Measurements from ENCODE around the gene GRIFIN. TPM values are rescaled to one million over a fixed set of nuclear protein-coding genes. Genes with fewer than 3 reads are reported as not detected.
A peak's percentile ranks its signal among the peaks of the same experiment; 100 is the strongest.

GRIFIN gene
- total RNA-seq, 1 donor from 2014 or later: not detected

GRCh38 chr7:2477447-2478398, 1.5 kb upstream of the GRIFIN start:
- no peak for DNase-seq (ENCODE audit: low read depth)
- peaks cover 23% of the 10 kb centered on the region for H3K27me3 ChIP-seq (ENCODE audit: control insufficient read depth, insufficient read depth, low read length)
- no peaks in the 10 kb centered on the region for H3K36me3 ChIP-seq (ENCODE audit: control insufficient read depth, insufficient read depth, low read length)
- no peak overlapping the region for H3K4me3 ChIP-seq (ENCODE audit: low read depth, low read length)
- peak; percentile 90 for TF ChIP-seq CTCF (IDR thresholded peaks at IDR 0.05; ENCODE audit: insufficient read depth, low read length, poor library complexity, severe bottlenecking)

GRCh38 chr7:2476776-2477446, 713 bp upstream of the GRIFIN start:
- DNase-seq (ENCODE audit: low read depth): no peak
- Histone ChIP-seq H3K36me3 (ENCODE audit: control insufficient read depth, insufficient read depth, low read length) (no peaks in the 10 kb centered on the region), H3K27me3 (ENCODE audit: control insufficient read depth, insufficient read depth, low read length) (peaks cover 23% of the 10 kb centered on the region), H3K4me3 (ENCODE audit: low read depth, low read length) (no peak overlapping the region)
- no peak for TF ChIP-seq CTCF (IDR thresholded peaks at IDR 0.05; ENCODE audit: insufficient read depth, low read length, poor library complexity, severe bottlenecking)

GRCh38 chr7:2475678-2476015, 551 bp downstream of the GRIFIN start:
- H3K36me3 ChIP-seq (ENCODE audit: control insufficient read depth, insufficient read depth, low read length): no peaks in the 10 kb centered on the region
- H3K4me3 ChIP-seq (ENCODE audit: low read depth, low read length): no peak overlapping the region
- no peak for TF ChIP-seq CTCF (IDR thresholded peaks at IDR 0.05; ENCODE audit: insufficient read depth, low read length, poor library complexity, severe bottlenecking)
- DNase-seq (ENCODE audit: low read depth): no peak
- peaks cover 25% of the 10 kb centered on the region for H3K27me3 ChIP-seq (ENCODE audit: control insufficient read depth, insufficient read depth, low read length)

GRCh38 chr7:2474813-2475677, 1.2 kb downstream of the GRIFIN start:
- TF ChIP-seq CTCF (IDR thresholded peaks at IDR 0.05; ENCODE audit: insufficient read depth, low read length, poor library complexity, severe bottlenecking): no peak
- DNase-seq (ENCODE audit: low read depth): no peak

GRCh38 chr7:2474224-2474623, 2.0 kb downstream of the GRIFIN start:
- TF ChIP-seq CTCF (IDR thresholded peaks at IDR 0.05; ENCODE audit: insufficient read depth, low read length, poor library complexity, severe bottlenecking): no peak
- peaks cover 23% of the 10 kb centered on the region for H3K27me3 ChIP-seq (ENCODE audit: control insufficient read depth, insufficient read depth, low read length)
- no peak overlapping the region for H3K4me3 ChIP-seq (ENCODE audit: low read depth, low read length)
- H3K36me3 ChIP-seq (ENCODE audit: control insufficient read depth, insufficient read depth, low read length): no peaks in the 10 kb centered on the region
- DNase-seq (ENCODE audit: low read depth): no peak

More at GRCh38 chr7:2474813-2475677, 1.2 kb downstream of the GRIFIN start:
- Histone ChIP-seq H3K27me3 (ENCODE audit: control insufficient read depth, insufficient read depth, low read length) (peaks cover 27% of the 10 kb centered on the region), H3K36me3 (ENCODE audit: control insufficient read depth, insufficient read depth, low read length) (no peaks in the 10 kb centered on the region), H3K4me3 (ENCODE audit: low read depth, low read length) (no peak overlapping the region)
